ENCODE data around the gene GPR85. TPM values are rescaled to one million over a fixed set of nuclear protein-coding genes. Genes with fewer than 3 reads are reported as not detected.

The GPR85 gene
- total and polyA plus RNA-seq, 4 donors: 0.13 to 1.7 (median 0.42) TPM

DNA sequence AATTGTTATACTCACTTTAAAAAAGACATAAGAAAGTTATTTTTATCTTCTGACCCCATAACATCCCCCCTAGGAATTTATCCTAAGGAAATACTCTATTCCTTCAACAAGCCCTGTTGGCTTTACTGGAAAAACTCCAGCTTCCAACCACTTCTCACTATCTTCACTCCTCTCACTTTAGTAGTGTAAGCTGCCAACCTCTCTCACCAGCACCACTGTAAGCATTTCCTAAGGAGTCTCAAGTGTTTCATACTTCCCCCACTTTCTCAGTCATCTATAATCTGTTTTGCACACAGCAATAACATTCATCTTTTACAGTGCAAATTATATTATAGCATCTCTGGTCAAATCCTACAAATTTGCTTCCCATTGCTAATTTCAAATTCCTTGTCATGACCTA, 45.8 kb downstream of the GPR85 start:
- Histone ChIP-seq H3K27ac (ENCODE audit: low read depth in 1 of 2, low read length in 2 of 2) (no peak overlapping the region), H3K9ac (ENCODE audit: low read depth in 1 of 2, low read length in 2 of 2) (no peak overlapping the region), H3K36me3 (ENCODE audit: control insufficient read depth in 4 of 4, insufficient read depth in 3 of 4, low read depth in 1 of 4, low read length in 3 of 4) (no peaks in the 10 kb centered on the region), H3K4me1 (ENCODE audit: control insufficient read depth in 4 of 4, insufficient read depth in 4 of 4, low read length in 3 of 4) (no peaks in the 10 kb centered on the region), H3K27me3 (ENCODE audit: control insufficient read depth in 4 of 4, insufficient read depth in 4 of 4, low read length in 3 of 4) (no peaks in the 10 kb centered on the region), H3K4me3 (ENCODE audit: low read depth in 1 of 3, low read length in 3 of 3) (no peak overlapping the region), H3K9me3 (ENCODE audit: control insufficient read depth in 4 of 4, low read length in 3 of 4) (peaks cover 0 to 4% (median 0%) of the 10 kb centered on the region in 4 donors)
- no peak for DNase-seq (ENCODE audit: low spot score)
- no peak for TF ChIP-seq EGR1 (IDR thresholded peaks at IDR 0.05; ENCODE audit: low read depth in 2 of 2)
- TF ChIP-seq RAD21 (IDR thresholded peaks at IDR 0.05): no peak
- no peak for TF ChIP-seq GABPA (IDR thresholded peaks at IDR 0.05 in 1 of 2, conservative IDR thresholded peaks at IDR 0.05 in 1 of 2)
- no peak for TF ChIP-seq HNF4A (conservative IDR thresholded peaks at IDR 0.05)
- TF ChIP-seq ATF3 (IDR thresholded peaks at IDR 0.05): no peak
- TF ChIP-seq REST (IDR thresholded peaks at IDR 0.05): no peak
- no peak for TF ChIP-seq ZBTB33 (IDR thresholded peaks at IDR 0.05)
- TF ChIP-seq, protein P1, sequence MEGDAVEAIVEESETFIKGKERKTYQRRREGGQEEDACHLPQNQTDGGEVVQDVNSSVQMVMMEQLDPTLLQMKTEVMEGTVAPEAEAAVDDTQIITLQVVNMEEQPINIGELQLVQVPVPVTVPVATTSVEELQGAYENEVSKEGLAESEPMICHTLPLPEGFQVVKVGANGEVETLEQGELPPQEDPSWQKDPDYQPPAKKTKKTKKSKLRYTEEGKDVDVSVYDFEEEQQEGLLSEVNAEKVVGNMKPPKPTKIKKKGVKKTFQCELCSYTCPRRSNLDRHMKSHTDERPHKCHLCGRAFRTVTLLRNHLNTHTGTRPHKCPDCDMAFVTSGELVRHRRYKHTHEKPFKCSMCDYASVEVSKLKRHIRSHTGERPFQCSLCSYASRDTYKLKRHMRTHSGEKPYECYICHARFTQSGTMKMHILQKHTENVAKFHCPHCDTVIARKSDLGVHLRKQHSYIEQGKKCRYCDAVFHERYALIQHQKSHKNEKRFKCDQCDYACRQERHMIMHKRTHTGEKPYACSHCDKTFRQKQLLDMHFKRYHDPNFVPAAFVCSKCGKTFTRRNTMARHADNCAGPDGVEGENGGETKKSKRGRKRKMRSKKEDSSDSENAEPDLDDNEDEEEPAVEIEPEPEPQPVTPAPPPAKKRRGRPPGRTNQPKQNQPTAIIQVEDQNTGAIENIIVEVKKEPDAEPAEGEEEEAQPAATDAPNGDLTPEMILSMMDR (IDR thresholded peaks at IDR 0.05; ENCODE audit: low read depth, low read length, missing input control): no peak
- no peak for TF ChIP-seq SP1 (IDR thresholded peaks at IDR 0.05)
- TF ChIP-seq, protein P2, sequence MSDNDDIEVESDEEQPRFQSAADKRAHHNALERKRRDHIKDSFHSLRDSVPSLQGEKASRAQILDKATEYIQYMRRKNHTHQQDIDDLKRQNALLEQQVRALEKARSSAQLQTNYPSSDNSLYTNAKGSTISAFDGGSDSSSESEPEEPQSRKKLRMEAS (IDR thresholded peaks at IDR 0.05): no peak
- no peak for TF ChIP-seq NR2F2 (IDR thresholded peaks at IDR 0.05)
- TF ChIP-seq FOXA1 (IDR thresholded peaks at IDR 0.05): no peak
- TF ChIP-seq TAF1 (conservative IDR thresholded peaks at IDR 0.05): no peak
- no peak for TF ChIP-seq HNF4G (IDR thresholded peaks at IDR 0.05)
- TF ChIP-seq RXRA (IDR thresholded peaks at IDR 0.05): no peak
- TF ChIP-seq FOXA2 (IDR thresholded peaks at IDR 0.05): no peak

- WGBS: 35% methylated on average over 2 of the region's 2 CpGs
- H3K9me3 ChIP-seq (ENCODE audit: control insufficient read depth in 4 of 4, low read length in 3 of 4): no peaks in the 10 kb centered on the region
- DNase-seq (ENCODE audit: low spot score): no peak
- TF ChIP-seq GABPA (IDR thresholded peaks at IDR 0.05 in 1 of 2, conservative IDR thresholded peaks at IDR 0.05 in 1 of 2) (no peak), SP1 (IDR thresholded peaks at IDR 0.05) (no peak), HNF4G (IDR thresholded peaks at IDR 0.05) (no peak), ZBTB33 (IDR thresholded peaks at IDR 0.05) (no peak), YY1 (IDR thresholded peaks at IDR 0.05) (no peak)
- TF ChIP-seq, protein P1 (IDR thresholded peaks at IDR 0.05; ENCODE audit: low read depth, low read length, missing input control): no peak
Measured at GRCh38 chr7:113033959-113034358, 52.7 kb downstream of the GPR85 start.

More at GRCh38 chr7:113033959-113034358, 52.7 kb downstream of the GPR85 start:
- Histone ChIP-seq H3K36me3 (ENCODE audit: control insufficient read depth in 4 of 4, insufficient read depth in 3 of 4, low read depth in 1 of 4, low read length in 3 of 4) (no peaks in the 10 kb centered on the region), H3K4me3 (ENCODE audit: low read depth in 1 of 3, low read length in 3 of 3) (no peak overlapping the region), H3K27ac (ENCODE audit: low read depth in 1 of 2, low read length in 2 of 2) (no peak overlapping the region), H3K4me1 (ENCODE audit: control insufficient read depth in 4 of 4, insufficient read depth in 4 of 4, low read length in 3 of 4) (no peaks in the 10 kb centered on the region), H3K9ac (ENCODE audit: low read depth in 1 of 2, low read length in 2 of 2) (no peak overlapping the region), H3K27me3 (ENCODE audit: control insufficient read depth in 4 of 4, insufficient read depth in 4 of 4, low read length in 3 of 4) (peaks cover 0 to 2% (median 0%) of the 10 kb centered on the region in 4 donors)
